ENCODE data around the gene NPFFR2.
"Not testable (repeated sequence)": the region's sequence is repeated elsewhere in the genome, so short reads cannot be mapped to it uniquely, and the experiment has no call there.

Gene NPFFR2

GRCh38 chr4:72077346-72077745 lies 45.5 kb downstream of the NPFFR2 start:
- no peak overlapping the region for H3K4me3 ChIP-seq (ENCODE audit: low read length)
- no peak for DNase-seq (ENCODE audit: low read depth)
- no peak for TF ChIP-seq CTCF (conservative IDR thresholded peaks at IDR 0.05; ENCODE audit: low read depth, low read length)

- no peak for DNase-seq (ENCODE audit: low read depth)
- TF ChIP-seq CTCF (conservative IDR thresholded peaks at IDR 0.05; ENCODE audit: low read depth, low read length) = no peak
- H3K4me3 ChIP-seq (ENCODE audit: low read length) = no peak overlapping the region
Measured at GRCh38 chr4:72084587-72085011, 52.8 kb downstream of the NPFFR2 start.

GRCh38 chr4:72090606-72091005 lies 58.8 kb downstream of the NPFFR2 start:
- not testable (repeated sequence) for H3K4me3 ChIP-seq (ENCODE audit: low read length); DNase-seq (ENCODE audit: low read depth)

DNA sequence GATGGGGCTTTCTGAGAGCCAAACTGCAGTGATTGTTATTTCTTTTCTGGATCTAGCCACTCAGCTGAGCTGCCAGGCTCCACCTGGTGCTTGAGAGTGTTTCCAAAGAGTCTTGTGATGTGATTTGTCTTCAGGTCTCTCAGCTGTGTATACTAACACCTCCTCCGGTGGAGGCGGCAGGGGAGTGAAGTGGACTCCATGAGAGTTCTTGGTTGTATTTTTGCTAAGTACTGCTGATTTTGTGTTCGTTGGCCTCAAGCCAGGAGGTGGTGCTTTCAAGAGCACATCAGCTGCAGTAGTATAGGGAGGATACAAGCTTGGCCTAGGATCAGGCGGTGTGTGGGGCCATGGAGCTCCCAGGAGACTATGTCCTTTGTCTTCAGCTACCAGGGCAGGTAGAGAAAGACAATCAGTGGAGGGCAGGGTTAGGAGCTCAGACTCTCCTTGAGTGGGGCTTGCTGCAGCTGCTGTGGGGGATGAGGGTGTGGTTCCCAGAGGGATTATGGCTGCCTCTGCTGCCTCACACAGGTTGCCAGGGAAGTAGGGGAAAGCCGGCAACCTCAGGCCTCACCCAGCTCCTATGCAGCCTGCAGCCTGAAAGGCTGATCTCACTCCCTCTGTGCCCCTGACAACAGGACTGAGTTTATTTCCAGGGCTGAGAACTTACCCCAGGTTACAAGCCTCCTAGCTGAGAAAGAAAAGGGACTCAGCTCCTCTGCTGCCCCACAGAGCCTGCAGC lies 62.4 kb downstream of the NPFFR2 start:
- no peak for TF ChIP-seq CTCF (conservative IDR thresholded peaks at IDR 0.05; ENCODE audit: low read depth, low read length)
- DNase-seq (ENCODE audit: low read depth) = no peak
- no peak overlapping the region for H3K4me3 ChIP-seq (ENCODE audit: low read length)

DNA sequence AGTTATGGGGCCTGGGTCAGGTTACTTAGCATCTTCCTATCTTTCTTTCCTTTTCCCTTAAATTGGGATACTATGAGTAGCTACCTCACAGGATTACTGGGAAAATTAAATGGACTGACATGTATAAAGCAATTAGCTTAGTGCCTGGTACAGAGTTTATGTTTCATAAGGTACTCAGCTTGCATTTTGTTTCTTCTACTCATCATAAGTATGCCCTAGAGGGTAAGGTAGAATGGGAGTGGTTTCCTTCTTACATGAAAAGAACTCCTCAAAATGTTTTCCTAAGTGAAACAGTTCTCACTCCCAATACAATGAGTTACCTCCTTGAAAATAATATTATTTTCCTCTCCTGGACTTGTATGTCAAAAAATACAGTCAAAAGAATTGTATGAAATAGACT lies 75.7 kb downstream of the NPFFR2 start:
- H3K4me3 ChIP-seq (ENCODE audit: low read length) = no peak overlapping the region
- no peak for TF ChIP-seq CTCF (conservative IDR thresholded peaks at IDR 0.05; ENCODE audit: low read depth, low read length)
- no peak for DNase-seq (ENCODE audit: low read depth)

- TF ChIP-seq CTCF (conservative IDR thresholded peaks at IDR 0.05; ENCODE audit: low read depth, low read length) = no peak
- no peak for DNase-seq (ENCODE audit: low read depth)
- H3K4me3 ChIP-seq (ENCODE audit: low read length) = no peak overlapping the region
Measured at GRCh38 chr4:72109364-72109763, 77.6 kb downstream of the NPFFR2 start.

DNA sequence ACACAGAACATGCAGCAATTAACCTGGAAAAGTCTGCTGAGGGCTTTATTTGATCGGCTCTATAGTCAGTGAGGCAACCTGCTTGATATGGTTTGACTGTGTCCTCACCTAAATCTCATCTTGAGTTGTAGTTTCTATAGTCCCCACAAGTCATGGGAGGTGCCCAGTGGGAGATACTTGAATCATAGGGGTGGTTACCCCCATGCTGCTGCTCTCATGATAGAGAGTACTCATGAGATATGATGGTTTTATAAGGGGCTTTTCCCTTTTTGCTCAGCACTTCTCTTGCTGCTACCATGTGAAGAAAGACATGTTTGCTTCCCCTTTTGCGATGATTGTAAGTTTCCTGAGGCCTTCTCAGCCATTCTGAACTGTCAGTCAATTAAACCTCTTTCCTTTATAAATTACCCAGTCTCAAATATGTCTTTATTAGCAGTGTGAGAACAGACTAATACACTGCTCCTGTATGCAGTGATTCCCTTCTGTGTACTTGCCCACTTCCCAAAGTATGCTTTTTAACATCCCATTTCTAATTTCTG lies 78.2 kb downstream of the NPFFR2 start:
- DNase-seq (ENCODE audit: low read depth) = no peak
- no peak overlapping the region for H3K4me3 ChIP-seq (ENCODE audit: low read length)
- TF ChIP-seq CTCF (conservative IDR thresholded peaks at IDR 0.05; ENCODE audit: low read depth, low read length) = no peak

Data from retinal pigment epithelial cell (primary cell).